GM12864 (cell line): ENCODE data around the gene DDR1.
"Not testable (repeated sequence)": the region's sequence is repeated elsewhere in the genome, so short reads cannot be mapped to it uniquely, and the experiment has no call there.

Experiments used
- DNase-seq: peaks from one replicate; pipeline ENCODE4 v3.0.0-alpha.2; 2011; ENCODE audit warnings: low read depth
- H3K4me3 ChIP-seq: 2 replicates; pipeline ENCODE4 v1.5.1; 2011; ENCODE audit warnings: mild to moderate bottlenecking, low read depth, low read length, control low read depth
- CTCF ChIP-seq: IDR thresholded peaks from 2 replicates; pipeline ENCODE4 v1.5.1; 2011; ENCODE audit warnings: low read depth, mild to moderate bottlenecking, moderate library complexity, low read length, control low read depth, inconsistent platforms; ENCODE audit errors: missing control alignments

Gene DDR1

GRCh38 chr6:30870546-30870945 is 13.8 kb upstream of the DDR1 start:
- no peak for TF ChIP-seq CTCF
- no peak overlapping the region for H3K4me3 ChIP-seq
- DNase-seq = no peak

- no peak overlapping the region for H3K4me3 ChIP-seq
- DNase-seq = no peak
- no peak for TF ChIP-seq CTCF
Observed at GRCh38 chr6:30871592-30872183, 12.6 kb upstream of the DDR1 start.

- no peak overlapping the region for H3K4me3 ChIP-seq
- DNase-seq = no peak
- TF ChIP-seq CTCF = no peak
Observed at GRCh38 chr6:30873137-30873640, 11.1 kb upstream of the DDR1 start.

GRCh38 chr6:30873795-30874194 is 10.5 kb upstream of the DDR1 start:
- not testable (repeated sequence) for DNase-seq, H3K4me3 ChIP-seq

GRCh38 chr6:30875244-30876038 is 8.9 kb upstream of the DDR1 start:
- no peak for TF ChIP-seq CTCF
- H3K4me3 ChIP-seq = no peak overlapping the region
- DNase-seq = no peak

GRCh38 chr6:30876039-30876730 is 8.1 kb upstream of the DDR1 start:
- no peak for TF ChIP-seq CTCF
- H3K4me3 ChIP-seq = no peak overlapping the region
- DNase-seq = no peak
